PC-3 (cell line): ENCODE measurements around the gene CRY2.

Experiments used
- EZH2 ChIP-seq: fragments of 300-600 bp; sonication (generic); IDR thresholded peaks from one replicate; pipeline ENCODE4 v1.6.1; 2017; ENCODE audit warnings: antibody characterized with exemption, mild to moderate bottlenecking, low read length; ENCODE audit not compliant: unreplicated experiment
- EZH2phosphoT487 ChIP-seq: fragments of 300-600 bp; sonication (generic); IDR thresholded peaks from 2 replicates; pipeline ENCODE4 v1.6.1; 2018; ENCODE audit warnings: mild to moderate bottlenecking, antibody characterized with exemption, low read length, borderline replicate concordance
- TF ChIP-seq, protein P1 (sequence below): fragments of 300-600 bp; sonication (generic); conservative IDR thresholded peaks from 2 replicates; pipeline ENCODE4 v1.5.1; 2017; ENCODE audit warnings: antibody characterized with exemption, low read depth, mild to moderate bottlenecking, low read length

DNA sequence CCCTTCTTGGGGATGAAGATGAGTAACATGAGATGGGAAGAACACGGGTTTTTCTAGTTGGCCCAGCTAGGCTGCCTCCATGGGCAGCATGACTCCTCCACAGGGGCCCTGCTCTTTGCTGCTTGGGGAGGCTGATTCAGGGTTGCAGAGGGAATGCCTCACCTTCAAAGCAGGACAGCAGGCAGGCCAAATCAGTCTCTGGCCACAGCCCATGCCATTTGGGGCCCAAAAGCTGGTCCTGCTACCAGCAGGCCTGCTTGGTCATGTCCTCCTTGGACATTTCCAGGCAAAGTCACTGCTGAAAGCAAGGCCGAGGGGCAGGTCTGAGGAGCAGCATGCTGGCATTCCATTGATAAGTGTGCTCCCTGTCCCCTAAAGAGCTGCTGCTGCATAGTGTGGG, 24.4 kb downstream of the CRY2 start:
- TF ChIP-seq, protein P1, sequence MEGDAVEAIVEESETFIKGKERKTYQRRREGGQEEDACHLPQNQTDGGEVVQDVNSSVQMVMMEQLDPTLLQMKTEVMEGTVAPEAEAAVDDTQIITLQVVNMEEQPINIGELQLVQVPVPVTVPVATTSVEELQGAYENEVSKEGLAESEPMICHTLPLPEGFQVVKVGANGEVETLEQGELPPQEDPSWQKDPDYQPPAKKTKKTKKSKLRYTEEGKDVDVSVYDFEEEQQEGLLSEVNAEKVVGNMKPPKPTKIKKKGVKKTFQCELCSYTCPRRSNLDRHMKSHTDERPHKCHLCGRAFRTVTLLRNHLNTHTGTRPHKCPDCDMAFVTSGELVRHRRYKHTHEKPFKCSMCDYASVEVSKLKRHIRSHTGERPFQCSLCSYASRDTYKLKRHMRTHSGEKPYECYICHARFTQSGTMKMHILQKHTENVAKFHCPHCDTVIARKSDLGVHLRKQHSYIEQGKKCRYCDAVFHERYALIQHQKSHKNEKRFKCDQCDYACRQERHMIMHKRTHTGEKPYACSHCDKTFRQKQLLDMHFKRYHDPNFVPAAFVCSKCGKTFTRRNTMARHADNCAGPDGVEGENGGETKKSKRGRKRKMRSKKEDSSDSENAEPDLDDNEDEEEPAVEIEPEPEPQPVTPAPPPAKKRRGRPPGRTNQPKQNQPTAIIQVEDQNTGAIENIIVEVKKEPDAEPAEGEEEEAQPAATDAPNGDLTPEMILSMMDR = no peak
- no peak for TF ChIP-seq EZH2
- no peak for TF ChIP-seq EZH2phosphoT487
